Right kidney (tissue), 1 donor: ENCODE measurements around the gene IMPG2.

Experiments
- DNase-seq: peaks from one replicate; pipeline ENCODE4 v3.0.0-alpha.2; 2016

IMPG2 gene

DNA sequence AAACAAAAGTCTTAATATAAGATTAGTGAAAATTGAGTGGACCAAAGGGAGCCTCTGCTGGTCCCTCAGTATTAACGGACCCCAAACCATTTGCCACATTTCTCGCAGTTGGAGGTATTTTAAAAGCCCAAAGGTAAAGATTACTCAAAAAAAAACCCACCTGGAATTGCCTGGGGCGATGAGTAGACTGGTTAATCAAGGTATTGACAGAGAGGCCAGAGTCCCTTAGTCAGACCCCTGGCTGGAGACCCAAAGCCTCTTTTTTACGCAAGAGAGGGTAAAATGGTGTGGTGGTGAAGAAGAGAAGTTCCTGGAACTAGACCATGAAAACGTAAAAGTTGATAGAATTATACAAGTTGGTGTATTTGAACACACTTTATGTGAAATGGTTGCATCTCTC, 137.2 kb downstream of the IMPG2 start:
- no peak for DNase-seq

GRCh38 chr3:101182734-101183133, 137.6 kb downstream of the IMPG2 start:
- no peak for DNase-seq

- no peak for DNase-seq
Observed at GRCh38 chr3:101181801-101182200, 138.6 kb downstream of the IMPG2 start.

GRCh38 chr3:101179637-101180036, 140.7 kb downstream of the IMPG2 start:
- DNase-seq: no peak

DNA sequence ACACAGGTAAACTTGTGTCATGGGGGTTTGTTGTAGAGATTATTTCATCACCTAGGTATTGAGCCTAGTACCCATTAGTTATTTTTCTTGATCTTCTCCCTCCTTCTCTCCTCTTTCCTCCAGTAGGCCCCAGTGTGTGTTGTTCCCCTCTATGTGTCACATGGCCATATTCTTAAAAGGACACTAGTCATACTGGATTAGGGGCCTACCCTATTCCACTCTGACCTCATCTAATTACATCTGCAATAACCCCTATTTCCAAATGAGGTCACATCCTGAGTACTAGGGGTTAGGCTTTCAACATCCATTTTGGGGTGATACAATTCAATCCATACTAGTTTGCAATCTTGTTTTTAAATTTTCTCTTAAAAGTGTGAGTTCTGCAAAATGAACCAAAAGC, 142.8 kb downstream of the IMPG2 start:
- no peak for DNase-seq
